Fibroblast of mammary gland (primary cell): Measurements from ENCODE around the gene RIBC2.
A peak's percentile ranks its signal among the peaks of the same experiment; 100 is the strongest.

Experiments
- DNase-seq: peaks from one replicate; pipeline ENCODE4 v3.0.0-alpha.2; 2010; ENCODE audit warnings: low read depth
- H3K4me3 ChIP-seq: 2 replicates; pipeline ENCODE4 v1.5.1; 2011; ENCODE audit warnings: low read depth, mild to moderate bottlenecking, low read length, moderate library complexity; ENCODE audit not compliant: control insufficient read depth
- TF ChIP-seq, protein P1 (sequence below): conservative IDR thresholded peaks from 2 replicates; pipeline ENCODE4 v1.5.1; 2011; ENCODE audit warnings: low read depth, low read length, inconsistent platforms; ENCODE audit not compliant: control insufficient read depth, insufficient read depth

The RIBC2 gene

DNA sequence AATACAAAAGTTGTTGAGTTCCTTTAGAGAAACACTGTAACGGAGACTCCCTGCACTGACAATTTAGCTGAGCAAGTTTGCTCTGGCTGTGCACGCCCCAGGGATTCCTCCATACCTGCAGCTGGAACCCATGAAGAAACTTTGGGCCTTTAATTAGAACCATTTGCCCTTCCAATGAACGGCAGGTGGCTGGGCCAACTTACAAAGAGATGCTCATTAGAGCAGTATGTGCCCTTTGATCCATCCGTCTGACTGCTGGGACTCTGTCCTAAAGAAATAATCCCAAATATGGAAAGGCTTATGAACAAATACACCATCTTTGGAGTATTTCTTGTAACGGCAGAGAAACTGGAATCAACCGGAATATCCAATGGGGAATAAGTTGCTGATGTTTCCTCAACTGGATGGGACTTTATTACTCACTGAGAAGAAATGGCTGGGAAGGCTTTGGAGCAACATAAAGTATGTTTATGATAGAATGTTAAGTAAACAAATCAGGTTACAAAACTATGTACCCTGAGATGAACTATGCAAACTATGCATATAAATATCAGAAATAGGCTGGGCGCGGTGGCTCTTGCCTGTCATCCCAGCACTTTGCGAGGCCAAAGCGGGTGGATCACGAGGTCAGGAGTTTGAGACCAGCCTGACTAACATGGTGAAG, 64.7 kb downstream of the RIBC2 start:
- TF ChIP-seq, protein P1, sequence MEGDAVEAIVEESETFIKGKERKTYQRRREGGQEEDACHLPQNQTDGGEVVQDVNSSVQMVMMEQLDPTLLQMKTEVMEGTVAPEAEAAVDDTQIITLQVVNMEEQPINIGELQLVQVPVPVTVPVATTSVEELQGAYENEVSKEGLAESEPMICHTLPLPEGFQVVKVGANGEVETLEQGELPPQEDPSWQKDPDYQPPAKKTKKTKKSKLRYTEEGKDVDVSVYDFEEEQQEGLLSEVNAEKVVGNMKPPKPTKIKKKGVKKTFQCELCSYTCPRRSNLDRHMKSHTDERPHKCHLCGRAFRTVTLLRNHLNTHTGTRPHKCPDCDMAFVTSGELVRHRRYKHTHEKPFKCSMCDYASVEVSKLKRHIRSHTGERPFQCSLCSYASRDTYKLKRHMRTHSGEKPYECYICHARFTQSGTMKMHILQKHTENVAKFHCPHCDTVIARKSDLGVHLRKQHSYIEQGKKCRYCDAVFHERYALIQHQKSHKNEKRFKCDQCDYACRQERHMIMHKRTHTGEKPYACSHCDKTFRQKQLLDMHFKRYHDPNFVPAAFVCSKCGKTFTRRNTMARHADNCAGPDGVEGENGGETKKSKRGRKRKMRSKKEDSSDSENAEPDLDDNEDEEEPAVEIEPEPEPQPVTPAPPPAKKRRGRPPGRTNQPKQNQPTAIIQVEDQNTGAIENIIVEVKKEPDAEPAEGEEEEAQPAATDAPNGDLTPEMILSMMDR: no peak
- H3K4me3 ChIP-seq: no peak overlapping the region
- peak; percentile 98 for DNase-seq

DNA sequence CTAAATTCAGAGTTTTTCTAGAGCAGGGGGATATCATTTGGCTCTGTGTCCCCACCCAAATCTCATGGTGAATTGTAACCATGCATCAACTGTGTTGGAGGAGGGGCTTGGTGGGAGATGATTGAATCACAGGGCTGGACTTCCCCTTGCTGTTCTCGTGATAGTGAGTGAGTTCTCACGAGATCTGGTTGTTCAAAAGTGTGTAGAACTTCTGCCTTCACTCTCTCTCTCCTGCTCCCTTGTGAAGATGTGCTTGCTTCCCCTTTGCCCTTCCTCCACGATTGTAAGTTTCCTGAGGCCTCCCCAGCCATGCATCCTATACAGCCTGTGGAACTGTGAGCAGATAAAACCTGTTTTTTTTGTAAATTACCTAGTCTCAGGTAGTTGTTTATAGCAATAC, 67.2 kb downstream of the RIBC2 start:
- no peak for DNase-seq
- no peak overlapping the region for H3K4me3 ChIP-seq
- TF ChIP-seq, protein P1: no peak

DNA sequence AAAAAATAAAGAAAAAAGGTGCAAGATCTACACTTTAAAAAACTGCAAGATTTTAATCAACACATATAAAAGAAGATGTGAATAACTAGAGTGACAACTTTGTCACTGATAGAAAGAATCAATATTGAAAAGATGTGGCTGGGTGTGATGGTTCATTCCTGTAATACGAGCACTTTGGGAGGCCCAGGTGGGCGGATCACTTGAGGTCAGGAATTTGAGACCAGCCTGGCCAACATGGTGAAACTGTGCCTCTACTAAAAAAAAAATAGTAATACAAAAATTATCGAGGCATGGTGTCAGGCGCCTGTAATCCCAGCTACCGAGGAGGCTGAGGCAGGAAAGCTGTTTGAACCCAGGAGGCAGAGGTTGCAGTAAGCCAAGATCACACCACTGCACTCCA, 68.2 kb downstream of the RIBC2 start:
- no peak overlapping the region for H3K4me3 ChIP-seq
- no peak for DNase-seq
- TF ChIP-seq, protein P1: no peak
